Upper lobe of left lung (tissue), 6 donors: ENCODE measurements around the gene PHF23. TPM values are rescaled to one million over a fixed set of nuclear protein-coding genes. Genes with fewer than 3 reads are reported as not detected.
A peak's percentile ranks its signal among the peaks of the same experiment; 100 is the strongest.

ENCODE experiments used
- ATAC-seq, 2 donors: fragments of 200-7000 bp; cut with Tn5 transposase; one replicate each; pipeline ENCODE4 v1.9.1; 2022; ENCODE audit warnings: mild to moderate bottlenecking in 2 of 2, moderate library complexity in 2 of 2; ENCODE audit not compliant: low FRiP score in 2 of 2
- DNase-seq, 2 donors: peaks; one replicate each; pipeline ENCODE4 v3.0.0-alpha.2; 2019 to 2020
- H3K27ac ChIP-seq, 4 donors: fragments of 200-600 bp; sonication (generic); one replicate each; pipeline ENCODE4 v1.5.1; 2016 to 2019
- H3K27me3 ChIP-seq, 4 donors: fragments of 200-600 bp; sonication (generic); one replicate each; pipeline ENCODE4 v1.5.1; 2017 to 2019
- H3K36me3 ChIP-seq, 4 donors: fragments of 200-600 bp; sonication (generic); one replicate each; pipeline ENCODE4 v1.5.1; 2016 to 2019
- H3K4me1 ChIP-seq, 4 donors: fragments of 200-600 bp; sonication (generic); one replicate each; pipeline ENCODE4 v1.5.1; 2018 to 2019
- H3K4me3 ChIP-seq, 4 donors: fragments of 200-600 bp; sonication (generic); one replicate each; pipeline ENCODE4 v1.5.1; 2017 to 2019; ENCODE audit warnings: mild to moderate bottlenecking in 2 of 4, moderate library complexity in 1 of 4
- H3K9me3 ChIP-seq, 4 donors: fragments of 200-600 bp; sonication (generic); one replicate each; pipeline ENCODE4 v1.5.1; 2018 to 2019
- EP300 ChIP-seq, 4 donors: sonication (generic); formaldehyde crosslinking; IDR thresholded peaks; one replicate each; pipeline ENCODE4 v1.5.1; 2017; ENCODE audit warnings: antibody characterized with exemption in 4 of 4, control low read depth in 2 of 4
- POLR2A ChIP-seq, 4 donors: fragments of 450-650 bp; IDR thresholded peaks; one replicate each; pipeline ENCODE4 v1.5.1; 2016 to 2017; ENCODE audit warnings: antibody characterized with exemption in 4 of 4, mild to moderate bottlenecking in 2 of 4
- POLR2AphosphoS5 ChIP-seq, 2 donors: sonication (generic); formaldehyde crosslinking; IDR thresholded peaks; one replicate each; pipeline ENCODE4 v1.5.1; 2017; ENCODE audit warnings: antibody characterized with exemption in 2 of 2
- WGBS, 2 donors: methylation state at CpG; one replicate each; pipeline ENCODE4 v1.1.5; 2017 to 2018; 5-methylcytosine and 5-hydroxymethylcytosine counted together
- total RNA-seq, 6 donors: library from RNA; depleted of rRNA in 4 of 6; stranded (reverse); fragments of >200 nt in 4 of 6; gene quantifications; one replicate each; pipeline versions ENCODE4 v1.1.0 to v1.2.1, GENCODE V29; 2016 to 2021
- TF ChIP-seq, protein P1 (sequence below), 6 experiments: fragments of 450-650 bp in 4 of 6; fragments of 200-600 bp in 2 of 6; sonication (generic) in 2 of 6; IDR thresholded peaks; one replicate each; pipeline ENCODE4 v1.5.1; 2016 to 2019; ENCODE audit warnings: antibody characterized with exemption in 6 of 6
- donor health status: DM: no; HTN: no; CAD: no; lungs with moderate emphysema.
- donor health status: DM: no; HTN: yes; CAD: no; lungs with severe emphysema.

PHF23 gene
- total RNA-seq, 6 donors from 2014 or later = 25.4 to 54.5 (median 31.2) TPM

DNA sequence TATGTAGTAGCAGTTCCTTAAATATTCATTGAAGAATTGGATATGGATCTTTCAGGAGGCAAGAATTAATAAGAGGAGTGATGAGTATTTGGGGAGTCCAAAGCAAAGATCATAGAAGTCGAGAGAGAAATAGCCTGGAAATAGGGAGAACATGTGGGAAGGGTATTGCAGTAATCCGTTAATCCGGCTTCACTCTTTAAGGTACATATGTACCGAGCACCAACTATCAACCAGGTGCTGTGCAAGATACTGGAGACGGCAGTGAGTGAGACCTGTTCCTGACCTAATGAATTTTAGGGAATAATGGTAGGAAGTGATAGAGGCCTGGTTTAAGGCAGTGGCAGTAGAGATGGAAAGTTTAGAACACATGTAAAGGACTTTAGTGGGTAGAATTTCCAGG is 13.8 kb upstream of the PHF23 start:
- Histone ChIP-seq H3K27me3 (no peaks in the 10 kb centered on the region), H3K4me1 (peaks cover 31 to 37% (median 33%) of the 10 kb centered on the region in 4 donors), H3K9me3 (no peaks in the 10 kb centered on the region), H3K27ac (peak overlapping the region; percentile 97 to 100 (median 99)), H3K36me3 (peaks cover 11 to 41% (median 32%) of the 10 kb centered on the region in 4 donors), H3K4me3 (peak overlapping the region in 3 of 4 donors; percentile 92 to 98 (median 96))
- TF ChIP-seq POLR2A (IDR thresholded peaks at IDR 0.05) = no peak
- no peak for TF ChIP-seq EP300 (IDR thresholded peaks at IDR 0.05)
- no peak for TF ChIP-seq POLR2AphosphoS5 (IDR thresholded peaks at IDR 0.05)
- TF ChIP-seq, protein P1, sequence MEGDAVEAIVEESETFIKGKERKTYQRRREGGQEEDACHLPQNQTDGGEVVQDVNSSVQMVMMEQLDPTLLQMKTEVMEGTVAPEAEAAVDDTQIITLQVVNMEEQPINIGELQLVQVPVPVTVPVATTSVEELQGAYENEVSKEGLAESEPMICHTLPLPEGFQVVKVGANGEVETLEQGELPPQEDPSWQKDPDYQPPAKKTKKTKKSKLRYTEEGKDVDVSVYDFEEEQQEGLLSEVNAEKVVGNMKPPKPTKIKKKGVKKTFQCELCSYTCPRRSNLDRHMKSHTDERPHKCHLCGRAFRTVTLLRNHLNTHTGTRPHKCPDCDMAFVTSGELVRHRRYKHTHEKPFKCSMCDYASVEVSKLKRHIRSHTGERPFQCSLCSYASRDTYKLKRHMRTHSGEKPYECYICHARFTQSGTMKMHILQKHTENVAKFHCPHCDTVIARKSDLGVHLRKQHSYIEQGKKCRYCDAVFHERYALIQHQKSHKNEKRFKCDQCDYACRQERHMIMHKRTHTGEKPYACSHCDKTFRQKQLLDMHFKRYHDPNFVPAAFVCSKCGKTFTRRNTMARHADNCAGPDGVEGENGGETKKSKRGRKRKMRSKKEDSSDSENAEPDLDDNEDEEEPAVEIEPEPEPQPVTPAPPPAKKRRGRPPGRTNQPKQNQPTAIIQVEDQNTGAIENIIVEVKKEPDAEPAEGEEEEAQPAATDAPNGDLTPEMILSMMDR (IDR thresholded peaks at IDR 0.05) = no peak
- DNase-seq (no peak), ATAC-seq (no peak)
- WGBS, 2 donors = 67% methylated on average over 5 of the region's 5 CpGs

DNA sequence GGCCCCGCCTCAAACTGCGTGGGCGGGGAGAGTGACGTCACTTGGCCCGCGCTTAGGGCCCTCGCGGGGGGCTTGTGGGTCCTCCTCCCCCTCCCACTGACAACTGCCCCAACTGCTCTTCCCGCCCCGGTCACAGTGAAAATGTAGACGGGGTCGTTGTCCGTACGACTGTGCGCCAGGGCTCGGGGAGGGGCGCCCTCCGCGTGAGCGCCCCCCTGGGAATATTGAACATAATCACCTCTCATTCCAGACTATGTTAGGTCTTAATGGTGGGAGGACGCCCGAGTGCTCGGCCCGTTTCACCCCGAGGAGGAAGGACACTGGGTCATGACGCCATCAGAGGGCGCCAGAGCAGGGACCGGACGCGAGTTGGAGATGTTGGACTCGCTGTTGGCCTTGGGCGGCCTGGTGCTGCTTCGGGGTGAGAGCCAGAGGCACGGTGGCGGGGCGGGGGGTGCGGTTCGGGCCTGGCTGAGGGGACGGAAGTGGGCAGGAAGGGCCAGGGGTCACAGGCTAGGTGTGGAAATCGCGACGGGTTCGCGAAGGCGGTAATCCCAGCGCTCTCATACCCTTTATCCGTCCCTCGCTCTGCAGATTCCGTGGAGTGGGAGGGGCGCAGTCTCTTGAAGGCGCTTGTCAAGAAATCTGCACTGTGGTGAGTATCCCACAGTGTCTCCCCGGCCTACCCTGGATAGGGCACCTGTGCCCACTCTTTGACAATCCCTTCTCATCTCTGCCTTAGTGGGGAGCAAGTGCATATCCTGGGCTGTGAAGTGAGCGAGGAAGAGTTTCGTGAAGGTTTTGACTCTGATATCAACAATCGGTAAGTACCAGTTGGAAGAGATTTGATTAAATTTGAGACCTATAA is 13.2 kb upstream of the PHF23 start, which contains the start of gene ELP5:
Gene ELP5, plus strand, starts transcription at position 40 of the 868 bp plus-strand sequence. Its CDS starts 336 bp downstream, at position 376.
- H3K4me1 ChIP-seq = peaks cover 31 to 37% (median 33%) of the 10 kb centered on the region in 4 donors
- DNase-seq = peak; percentile 94 to 95
- peaks cover 10 to 34% (median 25%) of the 10 kb centered on the region in 4 donors for H3K36me3 ChIP-seq
- TF ChIP-seq, protein P1 (IDR thresholded peaks at IDR 0.05) = peak in 5 of 6 experiments; percentile 23 to 50 (median 42)
- peak in 2 of 4 donors; percentile 64 to 75 for TF ChIP-seq POLR2A (IDR thresholded peaks at IDR 0.05)
- TF ChIP-seq EP300 (IDR thresholded peaks at IDR 0.05) = no peak
- TF ChIP-seq POLR2AphosphoS5 (IDR thresholded peaks at IDR 0.05) = peak; percentile 86 to 87
- H3K27me3 ChIP-seq = no peaks in the 10 kb centered on the region
- H3K4me3 ChIP-seq = peak within 1 kb of the TSS; percentile 92 to 100 (median 97)
- WGBS, 2 donors = 1 to 2% methylated on average over 9 to 53 of the region's 55 CpGs
- peak within 1 kb of the TSS; percentile 97 to 100 (median 99) for H3K27ac ChIP-seq
- H3K9me3 ChIP-seq = no peaks in the 10 kb centered on the region
- ATAC-seq = peak; percentile 91 to 92

DNA sequence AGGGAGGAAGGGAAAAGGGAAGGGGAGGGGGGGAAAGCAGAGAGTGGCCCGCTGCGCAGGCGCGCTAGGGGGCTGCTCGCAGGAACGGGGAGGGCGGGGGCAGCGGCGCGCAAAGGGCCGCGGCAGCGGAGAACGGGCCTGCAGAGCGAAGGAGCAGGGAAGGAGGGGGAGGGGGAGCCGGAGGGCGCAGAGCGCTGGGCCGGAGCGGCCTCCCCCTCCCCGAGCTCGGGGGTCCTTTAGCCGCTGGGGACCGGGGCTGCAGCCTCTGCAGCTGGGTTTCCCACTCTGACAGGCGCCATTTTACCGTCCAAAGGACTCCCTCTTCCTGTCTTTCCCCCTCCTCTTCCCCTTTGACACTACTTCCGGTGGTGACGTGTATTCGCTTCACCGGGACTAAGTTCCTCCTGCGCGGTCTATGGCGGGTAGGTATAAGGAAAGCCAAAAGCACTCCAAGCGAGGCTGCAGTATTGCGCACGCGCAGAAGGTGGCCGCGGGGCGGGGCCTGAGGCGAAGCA is 12.5 kb upstream of the PHF23 start, which contains the start of gene CTDNEP1:
Gene CTDNEP1, minus strand, starts transcription at position 74 of the 515 bp plus-strand sequence. CDS start 438 bp downstream, outside the sequence.
- Histone ChIP-seq H3K27ac (peak within 1 kb of the TSS; percentile 97 to 100 (median 99)), H3K36me3 (peaks cover 5 to 32% (median 23%) of the 10 kb centered on the region in 4 donors), H3K27me3 (no peaks in the 10 kb centered on the region), H3K4me1 (peaks cover 31 to 37% (median 33%) of the 10 kb centered on the region in 4 donors), H3K4me3 (peak within 1 kb of the TSS; percentile 92 to 100 (median 97)), H3K9me3 (no peaks in the 10 kb centered on the region)
- DNase-seq (peak; percentile 99), ATAC-seq (peak; percentile 96)
- WGBS, 2 donors = 0% methylated on average over 14 to 40 of the region's 41 CpGs
- TF ChIP-seq POLR2A (IDR thresholded peaks at IDR 0.05) = peak in 3 of 4 donors; percentile 22 to 77 (median 73)
- peak; percentile 66 to 83 for TF ChIP-seq POLR2AphosphoS5 (IDR thresholded peaks at IDR 0.05)
- TF ChIP-seq, protein P1 (IDR thresholded peaks at IDR 0.05) = no peak
- no peak for TF ChIP-seq EP300 (IDR thresholded peaks at IDR 0.05)

DNA sequence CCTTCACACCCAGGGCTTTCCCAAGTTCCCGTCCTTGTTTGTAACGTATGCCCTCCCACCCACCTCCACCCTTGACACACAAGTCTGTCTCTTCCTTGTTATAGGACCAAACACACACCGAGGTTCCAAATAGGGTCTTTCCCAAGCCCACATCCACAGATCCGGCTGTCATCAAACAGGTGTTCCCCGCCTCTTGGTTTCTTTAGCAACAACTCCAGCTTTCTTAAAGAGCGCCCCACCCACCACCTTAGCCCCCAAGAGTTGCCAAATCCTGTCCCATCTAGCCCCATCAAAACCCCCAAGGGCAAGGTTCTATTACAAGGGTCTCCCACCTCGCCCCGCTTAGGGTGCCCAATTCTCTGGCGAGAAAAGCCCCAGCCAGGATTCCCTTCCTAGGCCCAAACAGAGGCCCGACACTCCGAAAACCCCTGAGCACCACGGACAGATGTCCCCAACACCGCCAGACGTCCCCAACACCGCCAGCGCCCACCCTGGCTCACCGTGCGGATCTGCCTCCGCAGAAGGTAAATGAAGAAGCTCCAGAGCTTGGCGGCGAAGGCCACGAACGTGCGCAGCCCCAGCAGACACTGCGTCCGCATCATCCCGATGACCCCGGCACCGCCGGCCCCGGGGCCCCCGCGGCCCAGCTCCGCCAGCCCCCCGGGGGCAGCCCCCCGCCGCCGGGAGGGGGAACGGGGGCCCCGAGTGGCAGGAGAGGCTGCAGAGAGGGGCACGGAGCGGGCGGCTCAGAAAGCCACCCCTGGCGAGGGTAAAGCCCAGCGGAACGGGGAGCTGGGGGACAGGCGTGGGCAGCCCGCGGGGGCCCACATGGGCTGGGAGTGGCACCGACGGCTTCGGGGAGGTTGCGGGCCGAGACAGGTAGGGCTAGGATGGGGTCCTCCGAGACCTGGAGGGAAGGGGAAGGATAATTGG is 11.7 kb upstream of the PHF23 start:
- DNase-seq = peak; percentile 48 to 88
- WGBS, 2 donors = 1 to 3% methylated on average over 14 to 39 of the region's 55 CpGs

More for the DNA sequence above, 11.7 kb upstream of the PHF23 start:
- Histone ChIP-seq H3K36me3 (peaks cover 5 to 32% (median 26%) of the 10 kb centered on the region in 4 donors), H3K27ac (peak overlapping the region; percentile 97 to 100 (median 99)), H3K9me3 (no peaks in the 10 kb centered on the region), H3K4me3 (peak overlapping the region; percentile 92 to 100 (median 97)), H3K4me1 (peaks cover 31 to 37% (median 33%) of the 10 kb centered on the region in 4 donors), H3K27me3 (no peaks in the 10 kb centered on the region)
- ATAC-seq = peak in 1 of 2 donors; percentile 2
- TF ChIP-seq EP300 (IDR thresholded peaks at IDR 0.05) (no peak), POLR2AphosphoS5 (IDR thresholded peaks at IDR 0.05) (no peak), POLR2A (IDR thresholded peaks at IDR 0.05) (no peak)
- TF ChIP-seq, protein P1 (IDR thresholded peaks at IDR 0.05) = no peak
